ENCODE measurements around the gene NDUFV1. TPM values are rescaled to one million over a fixed set of nuclear protein-coding genes. Genes with fewer than 3 reads are reported as not detected.
"Not testable (repeated sequence)": the region's sequence is repeated elsewhere in the genome, so short reads cannot be mapped to it uniquely, and the experiment has no call there.

NDUFV1 gene
- total and polyA plus RNA-seq, 5 donors: 375 to 462 (median 431) TPM

DNA sequence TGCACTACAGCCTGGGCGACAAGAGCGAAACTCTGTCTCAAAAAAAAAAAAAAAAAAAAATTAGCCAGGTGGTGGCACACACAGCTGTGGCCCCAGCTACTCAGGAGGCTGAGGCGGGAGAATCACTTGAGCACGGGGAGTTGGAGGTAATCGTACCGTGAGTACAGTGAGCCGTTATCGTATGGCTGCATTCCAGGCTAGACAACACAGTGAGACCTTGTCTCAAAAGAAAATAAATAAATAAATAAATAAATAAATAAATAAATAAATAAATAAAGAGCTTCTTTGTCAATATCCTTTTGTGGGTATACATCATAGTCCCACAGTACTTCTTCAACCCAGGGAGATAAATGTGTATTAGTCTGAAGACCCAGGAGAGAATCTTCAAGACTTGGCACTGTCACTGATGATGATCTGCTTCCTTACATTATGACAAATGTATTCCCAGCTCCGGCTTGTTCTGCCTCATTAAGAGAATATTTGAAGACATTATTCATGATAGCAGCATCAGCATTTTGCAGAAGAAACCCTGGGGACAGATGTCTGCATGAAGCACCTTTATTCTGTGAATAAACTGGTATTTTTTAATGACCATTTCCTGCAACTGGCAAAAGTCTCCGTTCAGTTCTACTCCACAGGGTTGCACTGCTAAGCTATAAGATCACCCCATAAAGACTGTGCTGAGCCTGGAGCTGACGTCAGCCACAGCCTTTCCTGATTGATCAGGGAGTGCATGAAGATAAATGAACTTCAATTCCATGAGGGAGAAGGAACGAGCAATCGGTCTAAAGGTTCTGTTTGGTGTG is 45.4 kb downstream of the NDUFV1 start:
- Histone ChIP-seq H3K27ac (ENCODE audit: low read length) (no peak overlapping the region), H3K4me3 (ENCODE audit: low read length) (no peak overlapping the region), H3K9me3 (ENCODE audit: control insufficient read depth, low read length) (no peaks in the 10 kb centered on the region), H3K27me3 (ENCODE audit: control insufficient read depth, insufficient read depth) (no peaks in the 10 kb centered on the region), H3K4me1 (ENCODE audit: control insufficient read depth, insufficient read depth, low read length) (no peaks in the 10 kb centered on the region)
- 51% methylated on average over 13 of the region's 13 CpGs for WGBS
- ATAC-seq: no peak
- no peak for DNase-seq
- intact Hi-C loops (cut with DNase I): no loop called here

DNA sequence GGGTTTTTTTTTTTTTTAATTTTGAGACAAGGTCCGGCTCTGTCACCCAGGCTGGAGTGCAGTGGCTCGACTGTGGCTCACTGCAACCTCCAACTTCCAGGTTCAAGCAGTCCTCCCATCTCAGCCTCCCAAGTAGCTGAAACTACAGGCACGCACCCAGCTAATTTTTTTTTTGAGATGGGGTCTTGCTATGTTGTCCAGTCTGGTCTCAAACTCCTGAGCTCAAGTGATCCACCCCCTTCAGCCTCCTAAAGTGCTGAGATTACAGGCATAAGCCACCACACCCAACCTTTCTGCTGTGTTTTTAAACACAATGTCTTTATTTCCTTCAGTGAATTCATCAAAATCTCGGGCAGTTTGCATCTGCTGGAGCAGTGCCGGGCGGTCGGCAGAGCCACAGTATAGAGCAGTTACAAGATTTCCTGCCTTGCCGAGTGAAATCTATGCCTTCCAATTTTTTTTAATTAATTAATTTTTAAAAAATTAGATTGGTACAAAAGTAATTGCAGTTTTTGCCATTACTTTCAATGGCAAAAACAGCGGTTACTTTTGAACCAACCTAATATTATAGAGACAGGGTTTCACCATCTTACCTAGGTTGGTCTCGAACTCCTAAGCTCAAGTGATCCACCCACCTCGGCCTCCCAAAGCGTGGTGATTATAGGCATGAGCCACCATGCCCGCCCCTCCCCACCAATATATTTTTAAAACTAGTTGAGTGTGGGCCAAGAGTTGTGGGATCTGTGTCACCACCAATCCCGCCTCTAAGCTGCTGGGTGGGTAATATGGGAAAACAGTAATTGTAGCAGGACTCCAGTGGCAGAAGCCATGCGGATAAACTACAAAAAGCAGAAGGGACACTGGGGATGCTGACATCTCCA is 46.5 kb downstream of the NDUFV1 start:
- intact Hi-C loops (cut with DNase I): no loop called here
- 80% methylated on average over 15 of the region's 15 CpGs for WGBS

DNA sequence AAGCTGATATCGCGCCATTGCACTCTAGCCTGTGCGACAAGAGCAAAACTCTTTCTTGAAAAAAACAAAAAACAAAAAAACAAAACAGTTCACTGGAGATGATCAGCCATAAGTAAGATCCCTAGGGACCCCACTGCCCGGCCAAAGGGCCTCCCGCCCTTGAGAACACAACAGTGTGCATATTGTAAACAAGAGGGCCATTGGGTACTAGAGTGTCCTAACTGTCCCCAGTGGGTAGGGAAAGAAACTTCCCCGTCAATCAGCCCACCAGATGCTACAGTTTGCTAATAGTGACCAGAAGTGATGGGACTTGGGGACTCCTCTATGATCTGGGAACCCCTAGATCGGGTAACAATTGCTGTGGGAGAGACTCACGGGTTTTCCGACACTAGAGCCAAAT is 47.5 kb downstream of the NDUFV1 start:
- no peak for DNase-seq
- Histone ChIP-seq H3K4me3 (ENCODE audit: low read length) (no peak overlapping the region), H3K27ac (ENCODE audit: low read length) (no peak overlapping the region), H3K9me3 (ENCODE audit: control insufficient read depth, low read length) (no peaks in the 10 kb centered on the region), H3K27me3 (ENCODE audit: control insufficient read depth, insufficient read depth) (no peaks in the 10 kb centered on the region), H3K4me1 (ENCODE audit: control insufficient read depth, insufficient read depth, low read length) (no peaks in the 10 kb centered on the region)
- WGBS: 72% methylated on average over 9 of the region's 9 CpGs
- no peak for ATAC-seq
- intact Hi-C loops (cut with DNase I): no loop called here

More for the DNA sequence above, 46.5 kb downstream of the NDUFV1 start:
- no peak for ATAC-seq
- no peak overlapping the region for H3K27ac ChIP-seq (ENCODE audit: low read length)
- DNase-seq: no peak
- no peaks in the 10 kb centered on the region for H3K9me3 ChIP-seq (ENCODE audit: control insufficient read depth, low read length)
- no peaks in the 10 kb centered on the region for H3K27me3 ChIP-seq (ENCODE audit: control insufficient read depth, insufficient read depth)
- no peaks in the 10 kb centered on the region for H3K4me1 ChIP-seq (ENCODE audit: control insufficient read depth, insufficient read depth, low read length)
- H3K4me3 ChIP-seq (ENCODE audit: low read length): no peak overlapping the region

DNA sequence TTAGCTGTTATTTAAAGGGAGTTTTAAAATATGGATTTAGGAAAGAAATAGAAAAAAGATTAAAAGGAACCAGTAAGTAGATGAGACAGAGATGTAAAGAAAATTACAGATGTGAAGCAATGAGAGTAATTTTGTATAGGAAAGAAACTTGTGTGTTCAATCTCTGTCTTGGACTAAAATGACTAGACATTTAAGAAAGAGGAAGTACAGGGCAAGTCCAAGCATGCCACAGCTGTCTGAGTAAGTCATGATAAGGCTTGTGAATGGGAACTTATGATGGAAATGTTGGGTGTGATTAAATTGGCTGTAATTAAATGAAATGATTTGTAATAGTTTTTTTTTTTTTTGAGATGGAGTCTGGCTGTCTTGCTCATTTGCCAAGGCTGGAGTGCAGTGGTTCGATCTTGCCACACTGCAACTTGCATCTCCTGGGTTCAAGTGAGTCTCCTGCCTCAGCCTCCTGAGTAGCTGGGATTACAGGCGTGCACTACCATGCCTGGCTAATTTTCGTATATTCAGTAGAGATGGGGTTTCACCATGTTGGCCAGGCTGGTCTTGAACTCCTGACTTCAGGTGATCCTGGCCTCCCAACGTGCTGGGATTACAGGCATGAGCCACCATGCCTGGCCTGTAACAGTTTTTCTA is 49.7 kb downstream of the NDUFV1 start:
- 92% methylated on average over 4 of the region's 4 CpGs for WGBS
- no peaks in the 10 kb centered on the region for H3K27me3 ChIP-seq (ENCODE audit: control insufficient read depth, insufficient read depth)
- no peaks in the 10 kb centered on the region for H3K9me3 ChIP-seq (ENCODE audit: control insufficient read depth, low read length)
- ATAC-seq: no peak
- no peak overlapping the region for H3K4me3 ChIP-seq (ENCODE audit: low read length)
- H3K4me1 ChIP-seq (ENCODE audit: control insufficient read depth, insufficient read depth, low read length): no peaks in the 10 kb centered on the region
- no peak for DNase-seq
- intact Hi-C loops (cut with DNase I): no loop called here
- H3K27ac ChIP-seq (ENCODE audit: low read length): no peak overlapping the region

DNA sequence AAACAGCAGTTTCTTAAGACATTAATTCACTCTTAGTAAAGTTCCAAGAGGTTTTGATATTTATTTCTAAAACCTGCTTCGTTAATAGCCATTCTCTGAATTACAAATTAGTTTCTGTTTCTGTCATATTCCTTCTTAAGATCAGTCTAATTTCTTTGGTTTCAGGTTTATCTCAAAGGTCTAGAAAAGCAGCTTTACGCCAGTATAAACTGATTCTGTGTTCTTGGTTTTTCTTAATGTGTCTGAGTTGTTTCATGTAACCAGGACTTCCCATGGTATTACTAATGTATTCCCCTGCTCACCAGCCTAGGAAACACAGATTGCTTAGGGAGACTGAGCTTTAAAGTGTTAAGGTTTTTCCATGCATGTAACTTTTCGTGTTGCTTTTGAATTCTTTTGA is 50.6 kb downstream of the NDUFV1 start:
- DNase-seq (no peak), ATAC-seq (no peak)
- Histone ChIP-seq H3K4me3 (ENCODE audit: low read length) (no peak overlapping the region), H3K9me3 (ENCODE audit: control insufficient read depth, low read length) (no peaks in the 10 kb centered on the region), H3K27ac (ENCODE audit: low read length) (no peak overlapping the region), H3K4me1 (ENCODE audit: control insufficient read depth, insufficient read depth, low read length) (no peaks in the 10 kb centered on the region), H3K27me3 (ENCODE audit: control insufficient read depth, insufficient read depth) (no peaks in the 10 kb centered on the region)
- 38% methylated on average over 3 of the region's 3 CpGs for WGBS
- intact Hi-C loops (cut with DNase I): no loop called here

DNA sequence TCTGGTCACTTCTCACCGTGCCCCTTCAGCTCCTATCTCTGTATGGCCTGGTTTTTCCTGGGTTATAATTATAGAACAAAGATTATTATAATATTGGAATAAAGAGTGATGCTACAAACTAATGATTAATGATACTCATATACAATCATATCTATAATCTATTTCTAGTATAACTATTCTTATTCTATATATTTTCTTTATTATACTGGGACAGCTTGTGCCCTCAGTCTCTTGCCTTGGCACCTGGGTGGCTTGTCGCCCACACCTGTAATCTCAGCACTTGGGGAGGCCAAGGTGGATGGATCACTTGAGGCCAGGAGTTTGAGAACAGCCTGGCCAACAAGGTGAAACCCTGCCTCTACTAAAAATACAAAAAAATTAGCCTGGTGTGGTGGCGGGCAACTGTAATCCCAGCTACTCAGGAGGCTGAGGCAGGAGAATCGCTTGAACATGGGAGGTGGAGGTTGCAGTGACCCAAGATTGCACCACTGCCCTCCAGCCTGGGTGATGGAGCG is 53.0 kb downstream of the NDUFV1 start:
- WGBS: 56% methylated on average over 5 of the region's 5 CpGs
- DNase-seq; intact Hi-C loops (cut with DNase I); H3K4me3 ChIP-seq (ENCODE audit: low read length); H3K27me3 ChIP-seq (ENCODE audit: control insufficient read depth, insufficient read depth); H3K9me3 ChIP-seq (ENCODE audit: control insufficient read depth, low read length); H3K4me1 ChIP-seq (ENCODE audit: control insufficient read depth, insufficient read depth, low read length); H3K27ac ChIP-seq (ENCODE audit: low read length); ATAC-seq: not testable (repeated sequence)

DNA sequence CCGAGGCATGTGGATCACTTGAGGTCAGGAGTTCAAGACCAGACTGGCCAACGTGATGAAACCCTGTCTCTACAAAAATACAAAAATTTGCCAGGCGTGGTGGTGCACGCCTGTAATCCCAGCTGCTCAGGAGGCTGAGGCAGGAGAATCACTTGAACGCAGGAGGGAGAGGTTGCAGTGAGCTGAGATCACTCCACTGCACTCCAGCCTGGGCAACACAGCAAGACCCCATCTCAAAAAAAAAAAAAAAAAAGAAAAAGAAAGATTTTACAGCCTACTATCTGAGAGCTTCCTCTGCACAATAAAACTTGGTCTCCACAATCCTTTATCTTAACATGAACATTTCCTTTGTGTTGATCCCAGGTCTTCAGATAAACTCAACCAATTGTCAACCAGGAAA is 54.0 kb downstream of the NDUFV1 start:
- intact Hi-C loops (cut with DNase I); ATAC-seq: not testable (repeated sequence)

More for the DNA sequence above, 54.0 kb downstream of the NDUFV1 start:
- not testable (repeated sequence) for H3K27me3 ChIP-seq (ENCODE audit: control insufficient read depth, insufficient read depth); H3K4me3 ChIP-seq (ENCODE audit: low read length); DNase-seq; H3K27ac ChIP-seq (ENCODE audit: low read length); H3K9me3 ChIP-seq (ENCODE audit: control insufficient read depth, low read length); H3K4me1 ChIP-seq (ENCODE audit: control insufficient read depth, insufficient read depth, low read length)
- 73% methylated on average over 5 of the region's 5 CpGs for WGBS

Other genes starting within 250 kb of the NDUFV1 start
- gene CLCF1, start 233.3 kb upstream of the NDUFV1 start, total RNA-seq: 1 to 10 TPM; 2.9 to 6.1 (median 3.0) TPM
- gene CLCF1, start 233.3 kb upstream of the NDUFV1 start, polyA plus RNA-seq: 3.7 TPM
- 10 to 100 TPM in 1 of 4 donors, 1 to 10 TPM in 3; 7.9 to 11.7 (median 9.4) TPM for gene RAD9A, start 214.9 kb upstream of the NDUFV1 start, total RNA-seq
- gene RAD9A, start 214.9 kb upstream of the NDUFV1 start, polyA plus RNA-seq: 7.3 TPM
- gene PPP1CA, start 205.1 kb upstream of the NDUFV1 start, total RNA-seq: 10 to 100 TPM; 73.1 to 93.4 (median 79.1) TPM
- gene PPP1CA, start 205.1 kb upstream of the NDUFV1 start, polyA plus RNA-seq: 79.4 TPM
- 1 to 10 TPM in 3 of 4 donors, under 1 TPM in 1; 0.67 to 2.7 (median 1.8) TPM for gene TBC1D10C, start 202.9 kb upstream of the NDUFV1 start, total RNA-seq
- gene TBC1D10C, start 202.9 kb upstream of the NDUFV1 start, polyA plus RNA-seq: 0.86 TPM
- 10 to 100 TPM in 2 of 4 donors, 1 to 10 TPM in 2; 5.1 to 23.6 (median 9.3) TPM for gene CARNS1, start 191.3 kb upstream of the NDUFV1 start, total RNA-seq
- 5.2 TPM for gene CARNS1, start 191.3 kb upstream of the NDUFV1 start, polyA plus RNA-seq
- gene RPS6KB2, start 178.4 kb upstream of the NDUFV1 start, total RNA-seq: 10 to 100 TPM; 29.0 to 31.3 (median 29.5) TPM
- gene RPS6KB2, start 178.4 kb upstream of the NDUFV1 start, polyA plus RNA-seq: 39.6 TPM
- gene PTPRCAP, start 169.3 kb upstream of the NDUFV1 start, total RNA-seq: 1 to 10 TPM; 1.2 to 3.4 (median 1.9) TPM
- 1.6 TPM for gene PTPRCAP, start 169.3 kb upstream of the NDUFV1 start, polyA plus RNA-seq
- gene CORO1B, start 163.5 kb upstream of the NDUFV1 start, total RNA-seq: 10 to 100 TPM; 23.5 to 38.2 (median 29.6) TPM
- gene CORO1B, start 163.5 kb upstream of the NDUFV1 start, polyA plus RNA-seq: 20.8 TPM
- gene GPR152, start 154.2 kb upstream of the NDUFV1 start, total RNA-seq: not detected
- not detected for gene GPR152, start 154.2 kb upstream of the NDUFV1 start, polyA plus RNA-seq
- 1 to 10 TPM; 1.1 to 1.8 (median 1.5) TPM for gene CABP4, start 151.6 kb upstream of the NDUFV1 start, total RNA-seq
- gene CABP4, start 151.6 kb upstream of the NDUFV1 start, polyA plus RNA-seq: 0.81 TPM
- gene TMEM134, start 137.7 kb upstream of the NDUFV1 start, total RNA-seq: 10 to 100 TPM; 61.7 to 78.2 (median 65.4) TPM
- 82.3 TPM for gene TMEM134, start 137.7 kb upstream of the NDUFV1 start, polyA plus RNA-seq
- 10 to 100 TPM; 50.8 to 64.5 (median 64.2) TPM for gene AIP, start 123.9 kb upstream of the NDUFV1 start, total RNA-seq
- 74.2 TPM for gene AIP, start 123.9 kb upstream of the NDUFV1 start, polyA plus RNA-seq
- 10 to 100 TPM; 19.4 to 26.3 (median 24.1) TPM for gene PITPNM1, start 101.6 kb upstream of the NDUFV1 start, total RNA-seq
- 13.7 TPM for gene PITPNM1, start 101.6 kb upstream of the NDUFV1 start, polyA plus RNA-seq
- 10 to 100 TPM; 31.5 to 52.7 (median 49.9) TPM for gene CDK2AP2, start 98.8 kb upstream of the NDUFV1 start, total RNA-seq
- gene CDK2AP2, start 98.8 kb upstream of the NDUFV1 start, polyA plus RNA-seq: 65.2 TPM
- not detected for gene CABP2, start 83.5 kb upstream of the NDUFV1 start, total RNA-seq
- not detected for gene CABP2, start 83.5 kb upstream of the NDUFV1 start, polyA plus RNA-seq
- gene GSTP1, start 23.1 kb upstream of the NDUFV1 start, total RNA-seq: 100 to 1,000 TPM; 323 to 411 (median 377) TPM
- 501 TPM for gene GSTP1, start 23.1 kb upstream of the NDUFV1 start, polyA plus RNA-seq
- 100 to 1,000 TPM in 1 of 4 donors, 10 to 100 TPM in 3; 45.6 to 105 (median 79.6) TPM for gene NUDT8, start 23.0 kb downstream of the NDUFV1 start, total RNA-seq
- gene NUDT8, start 23.0 kb downstream of the NDUFV1 start, polyA plus RNA-seq: 121 TPM
- not detected for gene TBX10, start 32.8 kb downstream of the NDUFV1 start, total RNA-seq
- not detected for gene TBX10, start 32.8 kb downstream of the NDUFV1 start, polyA plus RNA-seq
- not detected for gene ACY3, start 43.8 kb downstream of the NDUFV1 start, total RNA-seq
- gene ACY3, start 43.8 kb downstream of the NDUFV1 start, polyA plus RNA-seq: not detected
- not detected for gene ALDH3B2, start 67.7 kb downstream of the NDUFV1 start, total RNA-seq
- not detected for gene ALDH3B2, start 67.7 kb downstream of the NDUFV1 start, polyA plus RNA-seq

All from right cardiac atrium (tissue), 5 donors.